Fibroblast of lung (primary cell): ENCODE measurements around the gene SLC29A1. TPM values are rescaled to one million over a fixed set of nuclear protein-coding genes. Genes with fewer than 3 reads are reported as not detected.

ENCODE experiments used
- DNase-seq, 2 donors: peaks; one replicate each; pipeline versions ENCODE4 v3.0.0 to v3.0.0-alpha.2; 2010; ENCODE audit warnings: low read depth in 2 of 2
- H2AFZ ChIP-seq: 2 replicates; pipeline ENCODE4 v1.5.1; 2012; ENCODE audit warnings: low read length, control low read depth, inconsistent platforms
- H3K27ac ChIP-seq: 2 replicates; pipeline ENCODE4 v1.5.1; 2011; ENCODE audit warnings: low read length, control low read depth; ENCODE audit not compliant: insufficient read depth
- H3K27me3 ChIP-seq: 2 replicates; pipeline ENCODE4 v1.5.1; 2011; ENCODE audit warnings: mild to moderate bottlenecking, low read length; ENCODE audit not compliant: control insufficient read depth, insufficient read depth
- H3K36me3 ChIP-seq: 2 replicates; pipeline ENCODE4 v1.5.1; 2011; ENCODE audit warnings: low read length; ENCODE audit not compliant: control insufficient read depth, insufficient read depth
- H3K4me1 ChIP-seq: 2 replicates; pipeline ENCODE4 v1.5.1; 2011; ENCODE audit warnings: low read length; ENCODE audit not compliant: control insufficient read depth, insufficient read depth; ENCODE audit errors: extremely low read depth
- H3K4me2 ChIP-seq: 2 replicates; pipeline ENCODE4 v1.5.1; 2011; ENCODE audit warnings: low read length, control low read depth; ENCODE audit not compliant: insufficient read depth; ENCODE audit errors: extremely low read depth
- H3K4me3 ChIP-seq, 4 experiments: fragments of 200-600 bp in 1 of 4; sonication (generic) in 1 of 4; replicated peaks in 1 of 4; 2 replicates each; pipeline ENCODE4 v1.5.1; 2011 to 2016; ENCODE audit warnings: low read length in 4 of 4, low read depth in 3 of 4, mild to moderate bottlenecking in 3 of 4, control low read depth in 2 of 4, inconsistent platforms in 1 of 4, mixed read lengths in 1 of 4; ENCODE audit not compliant: insufficient read depth in 1 of 4; ENCODE audit errors: control extremely low read depth in 1 of 4
- H3K79me2 ChIP-seq: 2 replicates; pipeline ENCODE4 v1.5.1; 2012; ENCODE audit warnings: mild to moderate bottlenecking, low read length, inconsistent platforms; ENCODE audit not compliant: control insufficient read depth, insufficient read depth
- H3K9ac ChIP-seq: 2 replicates; pipeline ENCODE4 v1.5.1; 2011; ENCODE audit warnings: mild to moderate bottlenecking, low read length, control low read depth; ENCODE audit not compliant: insufficient read depth
- H3K9me3 ChIP-seq: 2 replicates; pipeline ENCODE4 v1.5.1; 2012; ENCODE audit warnings: low read depth, low read length; ENCODE audit not compliant: control insufficient read depth, insufficient read depth
- H4K20me1 ChIP-seq: 2 replicates; pipeline ENCODE4 v1.5.1; 2011; ENCODE audit warnings: low read length; ENCODE audit not compliant: control insufficient read depth, insufficient read depth; ENCODE audit errors: extremely low read depth
- EZH2 ChIP-seq: IDR thresholded peaks from 2 replicates; pipeline ENCODE4 v1.5.1; 2012; ENCODE audit warnings: low read length, control low read depth, mild to moderate bottlenecking; ENCODE audit errors: missing control alignments
- polyA plus RNA-seq, 2 donors: library from polyadenylated mRNA; depleted of rRNA in 1 of 2; stranded (reverse) in 1 of 2; unstranded in 1 of 2; fragments of >200 nt; gene quantifications; 2 replicates each; pipeline ENCODE4 v1.2.1, GENCODE V29; 2011 to 2012; ENCODE audit warnings: missing spikeins in 1 of 2
- total RNA-seq: library from RNA; depleted of rRNA; stranded (reverse); fragments of >200 nt; gene quantifications from 2 replicates; pipeline ENCODE4 v1.2.1, GENCODE V29; 2014
- TF ChIP-seq, protein P1 (sequence below), 2 donors: IDR thresholded peaks in 1 of 2; conservative IDR thresholded peaks in 1 of 2; 1 replicate in 1 of 2; 2 replicates in 1 of 2; pipeline ENCODE4 v1.5.1; 2011 to 2012; ENCODE audit warnings: low read length in 2 of 2, control low read depth in 1 of 2, inconsistent platforms in 1 of 2, low read depth in 1 of 2, mild to moderate bottlenecking in 1 of 2

Gene SLC29A1
- total and polyA plus RNA-seq, 2 donors (not counting 1 experiment from before 2014, with no cell fraction given), result 13.4 to 21.9 TPM

DNA sequence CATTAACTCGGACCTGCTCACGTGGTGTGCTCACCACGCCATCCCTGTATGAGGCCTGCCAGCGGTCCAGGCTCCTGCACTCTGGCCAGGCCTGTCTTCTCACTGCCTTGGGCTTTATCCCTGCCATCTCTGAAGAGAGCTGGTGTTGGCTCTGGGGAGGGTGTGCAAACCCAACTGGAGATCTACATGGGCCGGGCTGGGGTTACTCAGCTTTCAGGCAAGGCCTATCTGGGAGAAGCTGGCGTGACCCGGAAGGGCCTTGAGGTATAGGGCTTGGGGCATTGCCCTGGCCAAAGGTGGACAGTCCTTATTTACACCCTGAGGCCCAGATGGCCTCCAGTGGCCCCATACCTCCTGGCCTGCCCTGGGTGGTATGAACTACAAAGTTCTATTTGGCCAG lies 5.0 kb downstream of the SLC29A1 start:
- Histone ChIP-seq H3K9me3 (no peaks in the 10 kb centered on the region), H3K27me3 (no peaks in the 10 kb centered on the region), H3K36me3 (peaks cover 6% of the 10 kb centered on the region), H3K79me2 (peaks cover 4% of the 10 kb centered on the region), H3K9ac (no peak overlapping the region), H4K20me1 (no peaks in the 10 kb centered on the region), H2AFZ (no peak overlapping the region), H3K4me3 (no peak overlapping the region), H3K27ac (no peak overlapping the region), H3K4me2 (no peak overlapping the region), H3K4me1 (peaks cover 12% of the 10 kb centered on the region)
- no peak for DNase-seq
- TF ChIP-seq, protein P1, sequence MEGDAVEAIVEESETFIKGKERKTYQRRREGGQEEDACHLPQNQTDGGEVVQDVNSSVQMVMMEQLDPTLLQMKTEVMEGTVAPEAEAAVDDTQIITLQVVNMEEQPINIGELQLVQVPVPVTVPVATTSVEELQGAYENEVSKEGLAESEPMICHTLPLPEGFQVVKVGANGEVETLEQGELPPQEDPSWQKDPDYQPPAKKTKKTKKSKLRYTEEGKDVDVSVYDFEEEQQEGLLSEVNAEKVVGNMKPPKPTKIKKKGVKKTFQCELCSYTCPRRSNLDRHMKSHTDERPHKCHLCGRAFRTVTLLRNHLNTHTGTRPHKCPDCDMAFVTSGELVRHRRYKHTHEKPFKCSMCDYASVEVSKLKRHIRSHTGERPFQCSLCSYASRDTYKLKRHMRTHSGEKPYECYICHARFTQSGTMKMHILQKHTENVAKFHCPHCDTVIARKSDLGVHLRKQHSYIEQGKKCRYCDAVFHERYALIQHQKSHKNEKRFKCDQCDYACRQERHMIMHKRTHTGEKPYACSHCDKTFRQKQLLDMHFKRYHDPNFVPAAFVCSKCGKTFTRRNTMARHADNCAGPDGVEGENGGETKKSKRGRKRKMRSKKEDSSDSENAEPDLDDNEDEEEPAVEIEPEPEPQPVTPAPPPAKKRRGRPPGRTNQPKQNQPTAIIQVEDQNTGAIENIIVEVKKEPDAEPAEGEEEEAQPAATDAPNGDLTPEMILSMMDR (conservative IDR thresholded peaks at IDR 0.05 in 1 of 2, IDR thresholded peaks at IDR 0.05 in 1 of 2; ENCODE audit: low read depth in 1 of 2, low read length in 2 of 2), result no peak
- no peak for TF ChIP-seq EZH2

DNA sequence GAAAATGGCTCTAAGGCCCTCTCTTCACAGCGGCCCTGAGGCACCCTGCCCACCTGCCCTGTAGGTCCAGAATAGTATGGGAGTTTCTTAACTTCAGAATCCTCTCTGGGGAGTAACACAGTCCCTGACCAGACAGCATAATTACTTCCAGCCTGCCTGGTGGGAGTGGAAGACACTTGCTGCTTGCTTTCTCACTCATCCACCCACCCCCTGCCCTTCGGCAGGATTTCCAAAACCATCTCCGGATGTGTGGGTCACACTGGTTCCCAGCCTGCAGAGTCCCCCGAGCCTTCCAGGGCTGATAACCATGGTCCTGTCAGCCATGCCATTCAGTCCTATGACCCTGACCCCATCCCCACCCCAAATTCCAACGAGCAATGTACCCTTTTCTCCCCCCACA lies 5.4 kb downstream of the SLC29A1 start:
- TF ChIP-seq EZH2, result no peak
- TF ChIP-seq, protein P1 (conservative IDR thresholded peaks at IDR 0.05 in 1 of 2, IDR thresholded peaks at IDR 0.05 in 1 of 2; ENCODE audit: low read depth in 1 of 2, low read length in 2 of 2), result no peak
- no peak for DNase-seq
- no peak overlapping the region for H3K4me3 ChIP-seq
- H4K20me1 ChIP-seq, result no peaks in the 10 kb centered on the region
- peaks cover 4% of the 10 kb centered on the region for H3K79me2 ChIP-seq
- no peaks in the 10 kb centered on the region for H3K27me3 ChIP-seq
- no peak overlapping the region for H3K27ac ChIP-seq
- no peak overlapping the region for H3K4me2 ChIP-seq
- H3K4me1 ChIP-seq, result peaks cover 14% of the 10 kb centered on the region
- no peaks in the 10 kb centered on the region for H3K9me3 ChIP-seq
- H3K36me3 ChIP-seq, result peaks cover 6% of the 10 kb centered on the region
- H3K9ac ChIP-seq, result no peak overlapping the region
- H2AFZ ChIP-seq, result no peak overlapping the region

DNA sequence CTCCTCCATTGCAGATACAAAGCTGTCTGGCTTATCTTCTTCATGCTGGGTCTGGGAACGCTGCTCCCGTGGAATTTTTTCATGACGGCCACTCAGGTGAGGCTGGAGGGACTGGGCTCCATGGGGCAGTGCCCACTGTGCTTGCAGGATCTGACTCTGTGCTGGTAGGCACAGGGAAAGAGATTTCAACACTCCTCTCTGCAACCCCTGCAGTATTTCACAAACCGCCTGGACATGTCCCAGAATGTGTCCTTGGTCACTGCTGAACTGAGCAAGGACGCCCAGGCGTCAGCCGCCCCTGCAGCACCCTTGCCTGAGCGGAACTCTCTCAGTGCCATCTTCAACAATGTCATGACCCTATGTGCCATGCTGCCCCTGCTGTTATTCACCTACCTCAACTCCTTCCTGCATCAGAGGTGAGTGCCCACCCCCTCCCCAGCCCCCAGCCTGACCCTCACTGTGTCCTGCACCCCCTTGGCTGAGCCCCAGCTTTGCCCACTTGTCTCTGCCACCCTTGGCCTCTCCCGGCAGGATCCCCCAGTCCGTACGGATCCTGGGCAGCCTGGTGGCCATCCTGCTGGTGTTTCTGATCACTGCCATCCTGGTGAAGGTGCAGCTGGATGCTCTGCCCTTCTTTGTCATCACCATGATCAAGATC lies 6.1 kb downstream of the SLC29A1 start:
- Histone ChIP-seq H3K4me3 (no peak overlapping the region), H3K79me2 (peaks cover 4% of the 10 kb centered on the region), H2AFZ (no peak overlapping the region), H4K20me1 (no peaks in the 10 kb centered on the region), H3K27ac (no peak overlapping the region), H3K9me3 (no peaks in the 10 kb centered on the region), H3K27me3 (no peaks in the 10 kb centered on the region), H3K36me3 (peaks cover 6% of the 10 kb centered on the region), H3K9ac (no peak overlapping the region), H3K4me2 (no peak overlapping the region), H3K4me1 (peaks cover 13% of the 10 kb centered on the region)
- TF ChIP-seq, protein P1 (conservative IDR thresholded peaks at IDR 0.05 in 1 of 2, IDR thresholded peaks at IDR 0.05 in 1 of 2; ENCODE audit: low read depth in 1 of 2, low read length in 2 of 2), result no peak
- TF ChIP-seq EZH2, result no peak
- DNase-seq, result no peak
